Lung (tissue), 12 donors: ENCODE results near the gene SLC6A12. TPM values are rescaled to one million over a fixed set of nuclear protein-coding genes. Genes with fewer than 3 reads are reported as not detected.

ENCODE experiments used
- ATAC-seq: fragments of 200-7000 bp; cut with Tn5 transposase; one replicate; pipeline ENCODE4 v1.9.1; 2020; ENCODE audit warnings: moderate number of reproducible peaks; ENCODE audit not compliant: insufficient read depth, low FRiP score
- DNase-seq, 3 donors: peaks; one replicate each; pipeline ENCODE4 v3.0.0-alpha.2; 2013 to 2017
- H3K27ac ChIP-seq, 2 donors: one replicate each; pipeline ENCODE4 v1.5.1; 2013; ENCODE audit warnings: mild to moderate bottlenecking in 2 of 2, moderate library complexity in 2 of 2, control low read depth in 1 of 2, inconsistent platforms in 1 of 2, low read depth in 1 of 2, low read length in 1 of 2
- H3K27me3 ChIP-seq, 3 donors: one replicate each; pipeline ENCODE4 v1.5.1; 2013; ENCODE audit warnings: low read length in 2 of 3; ENCODE audit not compliant: control insufficient read depth in 3 of 3, insufficient read depth in 3 of 3
- H3K36me3 ChIP-seq, 4 donors: one replicate each; pipeline ENCODE4 v1.5.1; 2013; ENCODE audit warnings: low read length in 4 of 4, mild to moderate bottlenecking in 1 of 4, moderate library complexity in 1 of 4; ENCODE audit not compliant: control insufficient read depth in 4 of 4, insufficient read depth in 4 of 4
- H3K4me1 ChIP-seq, 5 donors: one replicate each; pipeline ENCODE4 v1.5.1; 2013; ENCODE audit warnings: low read length in 5 of 5, mild to moderate bottlenecking in 2 of 5, moderate library complexity in 1 of 5; ENCODE audit not compliant: control insufficient read depth in 5 of 5, insufficient read depth in 5 of 5
- H3K4me3 ChIP-seq: one replicate; pipeline ENCODE4 v1.5.1; 2013; ENCODE audit warnings: mild to moderate bottlenecking, control low read depth, moderate library complexity
- H3K9ac ChIP-seq, 2 donors: one replicate each; pipeline ENCODE4 v1.5.1; 2013; ENCODE audit warnings: low read length in 2 of 2, control low read depth in 1 of 2; ENCODE audit not compliant: insufficient read depth in 1 of 2
- H3K9me3 ChIP-seq, 4 donors: one replicate each; pipeline ENCODE4 v1.5.1; 2013; ENCODE audit warnings: low read length in 3 of 4, mild to moderate bottlenecking in 1 of 4, moderate library complexity in 1 of 4; ENCODE audit not compliant: control insufficient read depth in 4 of 4, insufficient read depth in 3 of 4
- CTCF ChIP-seq: IDR thresholded peaks from 2 replicates; pipeline ENCODE4 v1.5.1; 2012; ENCODE audit warnings: mild to moderate bottlenecking; ENCODE audit errors: control extremely low read depth, extremely low read depth
- WGBS, 2 donors: extraction: QIAGEN DNeasy Blood & Tissue Kit; methylation state at CpG; one replicate each; pipeline ENCODE4 v1.1.7; 2013; 5-methylcytosine and 5-hydroxymethylcytosine counted together
- polyA plus RNA-seq, 2 donors: library from polyadenylated mRNA; stranded (reverse); fragments of 200-250 nt; gene quantifications; one replicate each; pipeline ENCODE4 v1.2.1, GENCODE V29; 2013
- total RNA-seq, 2 donors: library from RNA; depleted of rRNA in 1 of 2; stranded (reverse); fragments of >200 nt in 1 of 2; gene quantifications; one replicate each; pipeline ENCODE4 v1.2.1, GENCODE V29; 2014 to 2021
- donor health status: control.
- donor health status: control.
- donor health status: Bipolar disorder and iron deficiency.
- donor health status: healthy.
- donor health status: DM: yes; HTN: yes; CAD: no.

Gene SLC6A12
- total and polyA plus RNA-seq, 4 donors = 1.7 to 4.5 (median 3.1) TPM

- TF ChIP-seq CTCF = no peak
- no peak for DNase-seq
- no peak for ATAC-seq
- 83 to 95% methylated on average over 17 of the region's 17 CpGs for WGBS, 2 donors
- H3K27me3 ChIP-seq = no peaks in the 10 kb centered on the region
- H3K4me3 ChIP-seq = no peak overlapping the region
- no peaks in the 10 kb centered on the region for H3K36me3 ChIP-seq
- H3K27ac ChIP-seq = peak overlapping the region in 1 of 2 donors; percentile 24
- H3K4me1 ChIP-seq = peaks cover 0 to 12% (median 0%) of the 10 kb centered on the region in 5 donors
- no peaks in the 10 kb centered on the region for H3K9me3 ChIP-seq
- no peak overlapping the region for H3K9ac ChIP-seq
These were observed 32.0 kb downstream of the SLC6A12 start for GRCh38 chr12:181921-182320.

- DNase-seq (peak; percentile 37 to 60 (median 39)), ATAC-seq (peak; percentile 42)
- Histone ChIP-seq H3K4me3 (no peak overlapping the region), H3K27me3 (no peaks in the 10 kb centered on the region), H3K9me3 (no peaks in the 10 kb centered on the region), H3K27ac (no peak overlapping the region), H3K9ac (no peak overlapping the region), H3K36me3 (no peaks in the 10 kb centered on the region), H3K4me1 (peaks cover 0 to 16% (median 9%) of the 10 kb centered on the region in 5 donors)
- WGBS, 2 donors = 23 to 41% methylated on average over 8 of the region's 8 CpGs
- no peak for TF ChIP-seq CTCF
These were observed 33.5 kb downstream of the SLC6A12 start for GRCh38 chr12:180445-180844.

GRCh38 chr12:179885-180284 is 34.1 kb downstream of the SLC6A12 start:
- no peak overlapping the region for H3K4me3 ChIP-seq

More at GRCh38 chr12:179885-180284, 34.1 kb downstream of the SLC6A12 start:
- no peak for DNase-seq
- Histone ChIP-seq H3K9ac (no peak overlapping the region), H3K27ac (peak overlapping the region in 1 of 2 donors; percentile 52), H3K4me1 (peaks cover 0 to 16% (median 9%) of the 10 kb centered on the region in 5 donors), H3K9me3 (no peaks in the 10 kb centered on the region), H3K36me3 (no peaks in the 10 kb centered on the region), H3K27me3 (no peaks in the 10 kb centered on the region)
- no peak for ATAC-seq
- TF ChIP-seq CTCF = no peak
- 86 to 89% methylated on average over 5 of the region's 5 CpGs for WGBS, 2 donors
